Measurements from ENCODE around the gene CEP104. TPM values are rescaled to one million over a fixed set of nuclear protein-coding genes. Genes with fewer than 3 reads are reported as not detected.

Gene CEP104
- total and polyA plus RNA-seq, 10 donors = 4.5 to 49.4 (median 33.4) TPM

DNA sequence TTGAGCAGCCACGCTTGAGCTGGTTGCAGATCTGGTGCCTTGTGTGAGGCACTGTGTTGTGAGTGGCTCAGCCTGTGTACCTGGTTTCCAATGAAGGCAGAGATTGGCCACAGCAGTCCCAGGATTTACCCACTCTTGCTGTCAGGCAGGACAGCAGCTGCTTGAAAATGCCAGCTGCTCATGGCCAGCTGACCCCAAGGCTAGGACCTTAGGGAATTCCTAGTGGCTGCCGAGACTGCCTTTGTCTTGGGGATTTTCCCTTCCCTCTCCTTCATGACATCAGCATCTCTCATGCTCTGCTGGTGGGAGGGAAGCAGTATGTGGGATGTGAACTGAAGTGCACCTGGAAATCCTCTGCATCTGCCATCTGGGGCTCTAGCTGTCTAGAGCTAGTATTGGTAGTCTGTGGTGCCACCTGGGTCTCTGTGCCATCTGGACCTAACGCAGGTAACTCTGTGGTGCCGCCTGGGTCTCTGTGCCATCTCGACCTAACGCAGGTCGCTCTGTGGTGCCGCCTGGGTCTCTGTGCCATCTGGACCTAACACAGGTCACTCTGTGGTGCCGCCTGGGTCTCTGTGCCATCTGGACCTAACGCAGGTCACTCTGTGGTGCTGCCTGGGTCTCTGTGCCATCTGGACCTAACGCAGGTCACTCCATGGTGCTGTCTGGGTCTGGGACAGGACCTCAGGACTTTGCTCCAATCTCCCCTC is 56.9 kb downstream of the CEP104 start:
- Histone ChIP-seq H3K4me1 (peaks cover 6 to 21% (median 16%) of the 10 kb centered on the region in 6 donors), H3K36me3 (no peaks in the 10 kb centered on the region), H3K4me3 (no peak overlapping the region), H3K9me3 (no peaks in the 10 kb centered on the region), H3K27me3 (replicated peaks in 1 of 7) (peaks cover 0 to 21% (median 5%) of the 10 kb centered on the region in 7 donors), H3K27ac (no peak overlapping the region)
- intact Hi-C loops (cut with DNase I; ENCODE audit: low total_unique reads) = no loop called here
- no peak for TF ChIP-seq CTCF (IDR thresholded peaks at IDR 0.05 in 8 of 11, conservative IDR thresholded peaks at IDR 0.05 in 3 of 11)
- TF ChIP-seq POLR2A (IDR thresholded peaks at IDR 0.05) = no peak
- TF ChIP-seq POLR2AphosphoS5 (IDR thresholded peaks at IDR 0.05) = no peak
- whole genome bisulfite sequencing, 5 donors = 81 to 92% (median 88%) methylated on average over 5 to 11 of the region's 11 CpGs
- DNase-seq = peak; percentile 51

- Histone ChIP-seq H3K36me3 (peaks cover 0 to 22% (median 2%) of the 10 kb centered on the region in 6 donors), H3K4me1 (peaks cover 27 to 58% (median 43%) of the 10 kb centered on the region in 6 donors), H3K4me3 (peak within 1 kb of the TSS; percentile 63 to 100 (median 99)), H3K27ac (peak within 1 kb of the TSS in 7 of 8 donors; percentile 53 to 85 (median 73)), H3K9me3 (no peaks in the 10 kb centered on the region), H3K27me3 (replicated peaks in 1 of 7) (peaks cover 0 to 11% (median 0%) of the 10 kb centered on the region in 7 donors)
- whole genome bisulfite sequencing, 5 donors = 2 to 13% (median 6%) methylated on average over 25 to 60 of the region's 60 CpGs
- peak; percentile 100 for DNase-seq
- intact Hi-C loops (cut with DNase I; ENCODE audit: low total_unique reads) = no loop called here
- TF ChIP-seq POLR2AphosphoS5 (IDR thresholded peaks at IDR 0.05) (peak; percentile 94 to 96 (median 95)), CTCF (IDR thresholded peaks at IDR 0.05 in 8 of 11, conservative IDR thresholded peaks at IDR 0.05 in 3 of 11) (peak in 6 of 11 experiments; percentile 11 to 51 (median 46)), POLR2A (IDR thresholded peaks at IDR 0.05) (peak in 1 of 3 donors; percentile 49)
Measured at GRCh38 chr1:3796215-3797061, 60.6 kb downstream of the CEP104 start, which contains the start of gene LRRC47. TSS of gene LRRC47 (minus strand) at chr1:3796498. CDS start at chr1:3796476, 22 bp downstream.

DNA sequence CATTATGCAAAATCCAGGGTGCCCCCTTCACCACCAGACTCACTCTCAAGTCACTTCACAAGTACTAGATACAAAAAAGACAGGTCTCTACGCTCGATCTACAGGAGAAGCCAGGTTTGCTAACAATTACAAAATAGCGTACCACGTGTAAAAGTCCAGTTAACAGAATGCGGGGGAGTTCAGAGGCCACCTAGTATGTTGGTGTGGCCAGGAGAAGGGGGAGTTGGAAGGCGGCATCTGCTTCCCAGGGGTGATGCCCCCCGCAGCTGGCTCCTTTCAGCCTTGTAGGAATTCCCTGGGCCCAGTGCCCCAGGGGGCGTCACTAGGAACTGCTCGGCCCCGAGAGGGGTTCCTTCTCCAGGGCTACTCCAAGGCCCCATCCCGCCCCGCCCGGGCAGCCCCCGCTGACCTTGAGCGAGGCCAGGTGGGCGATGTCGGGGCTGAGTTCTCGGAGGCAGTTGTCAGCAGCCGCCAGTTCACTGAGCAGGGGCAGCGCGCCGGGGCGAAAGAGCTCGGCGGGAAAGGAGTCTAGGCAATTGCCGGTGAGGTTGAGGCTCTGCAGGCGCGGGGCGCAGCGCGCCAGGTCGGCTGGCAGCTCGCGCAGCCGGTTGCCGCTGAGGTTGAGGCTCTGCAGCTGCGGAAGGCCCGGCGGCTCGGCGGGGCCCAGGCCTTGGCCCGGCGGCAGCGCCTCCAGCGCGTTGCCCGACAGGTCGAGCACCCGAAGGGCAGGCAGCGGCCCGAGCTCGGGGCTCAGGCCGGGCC is 61.4 kb downstream of the CEP104 start:
- TF ChIP-seq POLR2A (IDR thresholded peaks at IDR 0.05) (no peak), CTCF (IDR thresholded peaks at IDR 0.05 in 8 of 11, conservative IDR thresholded peaks at IDR 0.05 in 3 of 11) (no peak), POLR2AphosphoS5 (IDR thresholded peaks at IDR 0.05) (no peak)
- WGBS, 5 donors = 5 to 20% (median 7%) methylated on average over 16 to 53 of the region's 53 CpGs
- H3K36me3 ChIP-seq = peaks cover 0 to 30% (median 2%) of the 10 kb centered on the region in 6 donors
- peaks cover 0 to 10% (median 0%) of the 10 kb centered on the region in 7 donors for H3K27me3 ChIP-seq (replicated peaks in 1 of 7)
- H3K4me1 ChIP-seq = peaks cover 27 to 62% (median 45%) of the 10 kb centered on the region in 6 donors
- H3K4me3 ChIP-seq = peak overlapping the region; percentile 63 to 100 (median 99)
- intact Hi-C loops (cut with DNase I; ENCODE audit: low total_unique reads) = no loop called here
- no peaks in the 10 kb centered on the region for H3K9me3 ChIP-seq
- H3K27ac ChIP-seq = peak overlapping the region in 6 of 8 donors; percentile 53 to 85 (median 76)
- no peak for DNase-seq

All from spleen (tissue), 11 donors.